Stimulated activated CD4-positive, alpha-beta T cell treated with anti-CD3 and anti-CD28 coated beads, Interleukin-1b, Interleukin-23, amount 100 ng/mL, for 24 hours (primary cell): ENCODE data around the gene EPM2A.
"Not testable (repeated sequence)": the region's sequence is repeated elsewhere in the genome, so short reads cannot be mapped to it uniquely, and the experiment has no call there.

Experiments
- DNase-seq, 4 experiments: peaks; one replicate each; pipeline ENCODE4 v3.0.0-alpha.2; 2020; ENCODE audit warnings: low read depth in 4 of 4, low spot score in 1 of 4

The EPM2A gene

DNA sequence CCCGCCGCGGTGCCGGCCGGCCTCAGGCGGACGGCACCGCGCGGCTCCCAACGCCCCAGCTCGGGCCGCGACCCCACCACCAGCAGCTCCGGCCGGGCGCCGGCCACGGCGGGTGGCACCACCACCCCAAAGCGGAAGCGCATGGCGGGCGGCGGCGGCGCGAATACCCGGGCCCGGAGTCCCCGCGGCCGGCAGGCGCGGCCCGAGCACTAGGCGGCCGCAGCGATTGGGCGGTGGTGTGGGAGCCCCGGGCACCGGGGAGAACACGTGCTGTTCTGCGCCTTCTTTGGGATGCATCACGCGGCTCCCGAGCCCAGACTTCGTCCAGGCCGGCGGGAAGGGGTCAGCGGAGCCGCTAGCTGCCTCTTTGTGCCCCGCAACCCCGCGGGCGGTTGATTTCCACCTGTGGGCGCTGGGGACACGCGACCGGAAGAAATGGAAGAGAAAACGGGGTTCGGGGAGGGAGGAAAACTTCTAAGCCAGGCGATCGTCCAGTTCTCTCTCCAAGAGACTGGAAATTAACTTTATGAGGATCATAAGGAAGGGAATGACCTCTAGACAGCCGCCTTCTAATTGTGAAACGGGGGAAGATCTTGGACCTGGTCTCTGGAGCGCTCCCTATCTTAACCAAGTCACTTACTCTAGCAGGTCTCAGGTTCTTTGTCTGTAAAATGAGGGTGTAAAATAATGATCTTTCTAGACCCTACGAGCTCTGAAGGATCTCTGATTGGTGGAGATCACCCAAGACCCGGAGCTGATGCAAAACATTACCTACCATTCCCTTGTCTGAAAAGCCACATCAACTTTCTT lies at the start of gene EPM2A:
Gene EPM2A, minus strand, starts transcription at position 165 of the 810 bp plus-strand sequence. Its CDS starts 22 bp downstream, at position 143.
- peak; percentile 30 to 45 (median 39) for DNase-seq

DNA sequence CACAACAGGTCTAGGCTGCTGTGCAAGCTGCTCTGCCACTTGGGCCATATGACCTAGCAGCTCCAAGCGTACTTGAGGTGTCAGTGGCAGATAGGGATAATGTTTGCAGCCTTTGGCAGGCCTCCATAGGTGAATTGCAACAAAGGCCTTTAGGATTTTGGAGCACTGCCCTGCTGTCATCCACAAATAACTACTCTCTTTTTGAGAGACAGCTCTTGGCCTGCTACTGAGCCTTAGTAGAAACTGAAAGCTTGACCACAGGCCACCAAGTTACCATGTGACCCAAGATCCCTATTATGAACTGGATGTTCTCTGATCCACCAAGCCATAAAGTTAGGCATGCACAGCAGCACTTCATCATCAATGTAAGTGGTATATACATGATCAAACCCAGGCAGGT lies 49.4 kb upstream of the EPM2A start:
- no peak for DNase-seq

DNA sequence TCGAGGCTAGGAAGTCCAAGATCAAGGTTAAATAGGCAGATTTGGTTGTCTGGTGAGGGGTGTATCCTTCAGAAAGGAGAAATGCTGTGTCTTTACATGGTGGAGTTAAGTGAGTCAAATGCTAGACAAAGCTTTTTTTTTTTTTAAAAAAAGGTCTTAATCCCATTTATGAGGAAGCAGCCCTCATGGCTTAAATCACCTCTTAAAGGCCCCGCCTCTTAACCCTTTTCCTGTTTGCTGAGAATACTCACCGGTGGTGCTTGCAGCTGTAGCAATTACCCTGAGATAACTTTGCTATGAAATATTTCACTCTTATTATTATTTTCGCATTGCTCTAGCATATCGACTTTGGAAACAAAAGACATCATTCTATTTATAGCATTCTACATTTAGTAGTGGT lies 48.5 kb upstream of the EPM2A start:
- DNase-seq, result no peak

DNA sequence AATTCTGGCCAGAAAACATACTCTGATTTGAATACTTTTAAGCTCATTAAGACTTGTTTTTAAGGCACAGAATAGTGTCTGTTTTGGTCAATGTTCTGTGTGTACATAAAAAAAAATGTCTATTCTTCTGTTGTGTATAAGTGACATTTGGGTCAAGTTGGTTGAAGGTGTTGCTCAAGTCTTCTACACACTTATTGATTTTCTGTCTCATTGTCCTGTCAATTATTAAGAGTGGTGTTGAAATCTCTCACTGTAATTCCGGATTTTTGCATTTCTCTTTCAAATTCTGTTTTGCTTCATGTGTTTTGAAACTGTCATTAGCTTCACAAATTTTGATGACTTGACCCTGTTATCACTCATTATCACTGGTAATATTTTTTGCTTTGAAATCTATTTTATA lies 37.5 kb upstream of the EPM2A start:
- DNase-seq, result no peak

DNA sequence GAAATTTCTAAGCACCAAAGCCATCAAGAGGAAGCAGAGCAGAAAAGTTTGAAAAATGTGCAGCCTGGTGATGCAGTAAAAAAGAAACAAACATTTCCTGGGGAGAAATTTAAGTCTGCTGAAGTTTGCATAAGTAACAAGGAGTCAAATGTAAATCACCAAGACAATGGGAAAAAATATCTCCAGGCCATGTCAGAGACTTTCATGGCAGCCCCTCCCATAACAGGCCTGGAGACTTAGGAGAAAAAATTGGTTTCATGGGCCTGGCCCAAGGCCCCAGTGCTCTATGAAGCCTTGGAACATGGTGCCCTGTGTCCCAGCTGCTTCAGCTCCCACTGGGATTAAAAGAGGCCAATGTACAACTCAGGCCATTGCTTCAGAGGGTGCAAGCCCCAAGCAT lies 30.1 kb upstream of the EPM2A start:
- DNase-seq, result no peak

DNA sequence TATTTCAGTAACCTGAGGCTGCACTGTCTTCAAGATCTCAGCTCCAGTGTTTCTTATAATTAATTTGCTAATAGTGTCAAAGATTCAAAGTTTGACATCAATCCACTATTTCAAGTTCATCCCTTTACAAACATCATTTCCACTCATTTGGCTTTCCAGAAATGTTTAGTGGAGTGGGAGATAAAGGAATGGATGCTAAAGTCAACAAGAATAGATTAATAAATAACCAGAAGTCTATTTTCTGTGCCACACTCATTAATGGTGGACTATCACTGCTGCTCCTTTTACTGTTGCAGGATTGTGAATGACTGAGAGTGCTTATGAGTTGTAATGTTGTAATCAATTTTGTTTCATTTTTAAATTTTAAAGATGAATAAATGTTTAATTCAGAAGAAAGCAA lies 28.4 kb upstream of the EPM2A start:
- no peak for DNase-seq

DNA sequence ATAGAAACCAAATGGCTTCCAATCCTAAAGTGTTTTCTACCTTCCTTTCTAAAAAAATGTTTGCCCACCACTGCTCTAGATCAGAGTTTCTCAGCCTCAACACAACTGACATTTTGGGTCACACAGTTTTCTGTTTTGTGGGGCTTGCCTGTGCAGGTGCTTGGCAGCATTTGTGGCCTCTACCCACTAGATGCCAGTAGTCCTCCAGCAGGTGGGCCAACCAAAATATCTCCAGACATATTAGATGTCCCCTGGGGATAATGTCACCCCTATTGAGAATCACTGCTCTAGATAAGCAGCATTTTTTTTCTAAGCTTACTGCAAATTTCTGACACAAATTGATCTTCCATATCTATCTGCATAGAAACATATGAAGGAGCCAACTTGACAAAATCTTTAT lies 26.3 kb upstream of the EPM2A start:
- no peak for DNase-seq

DNA sequence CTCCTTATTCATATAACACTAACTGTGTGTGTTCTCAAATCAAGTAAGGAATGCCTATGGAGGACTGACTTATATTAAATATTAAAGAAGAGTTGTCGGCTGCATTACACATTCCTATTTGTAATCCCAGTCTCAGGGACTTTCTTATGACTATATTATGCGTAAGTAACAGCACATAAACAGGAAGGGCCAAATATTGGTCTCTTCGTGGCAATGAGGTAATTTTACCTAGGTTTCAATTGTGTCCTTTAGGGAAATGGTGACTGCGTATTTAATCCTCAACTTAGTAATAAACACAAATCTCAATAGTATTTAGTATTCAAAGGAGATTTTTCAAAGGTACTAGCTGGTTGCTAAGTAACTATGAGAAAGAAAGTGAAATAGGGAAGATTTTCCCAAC lies 22.8 kb upstream of the EPM2A start:
- no peak for DNase-seq

DNA sequence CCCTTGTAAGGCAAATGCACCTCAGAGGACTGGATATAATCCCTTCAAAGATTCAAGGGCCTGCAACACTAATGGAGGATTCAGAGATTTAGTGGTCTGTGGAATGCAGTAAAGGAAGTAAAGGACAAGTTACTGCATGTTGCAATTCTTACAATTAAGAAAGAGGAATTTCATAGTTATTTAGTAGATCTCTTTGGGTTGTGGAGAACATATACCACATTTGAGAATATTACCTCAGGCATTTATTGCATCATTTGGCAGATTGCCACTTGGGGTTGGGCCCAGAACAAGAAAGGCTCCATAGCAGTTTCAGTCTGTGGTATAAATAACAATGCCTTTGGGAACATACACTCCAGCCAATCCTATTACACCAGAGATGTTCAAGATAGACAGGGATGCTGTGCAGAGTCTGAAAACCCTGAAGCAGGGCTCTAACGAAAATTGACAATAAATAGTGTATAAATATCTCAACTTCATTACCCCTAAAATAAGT lies 20.9 kb upstream of the EPM2A start:
- DNase-seq, result no peak

DNA sequence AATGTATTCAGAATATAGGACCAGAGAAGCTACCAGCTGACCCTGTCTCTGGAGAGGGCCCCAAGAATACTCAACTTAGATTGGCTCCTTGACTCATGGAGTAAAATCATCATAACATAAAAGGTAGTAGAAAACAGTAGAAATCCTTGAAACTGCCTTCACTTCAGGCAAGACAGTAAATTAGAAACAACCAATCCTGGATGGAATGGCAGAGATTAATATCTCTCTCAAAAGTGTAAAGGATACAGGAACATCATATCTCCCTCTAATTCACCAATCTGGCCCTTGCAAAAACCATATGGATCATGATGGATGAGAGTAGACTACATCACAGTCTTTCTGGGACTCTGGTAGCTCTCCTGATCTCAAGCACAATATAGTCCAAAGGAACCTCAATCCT lies 20.4 kb upstream of the EPM2A start:
- no peak for DNase-seq

DNA sequence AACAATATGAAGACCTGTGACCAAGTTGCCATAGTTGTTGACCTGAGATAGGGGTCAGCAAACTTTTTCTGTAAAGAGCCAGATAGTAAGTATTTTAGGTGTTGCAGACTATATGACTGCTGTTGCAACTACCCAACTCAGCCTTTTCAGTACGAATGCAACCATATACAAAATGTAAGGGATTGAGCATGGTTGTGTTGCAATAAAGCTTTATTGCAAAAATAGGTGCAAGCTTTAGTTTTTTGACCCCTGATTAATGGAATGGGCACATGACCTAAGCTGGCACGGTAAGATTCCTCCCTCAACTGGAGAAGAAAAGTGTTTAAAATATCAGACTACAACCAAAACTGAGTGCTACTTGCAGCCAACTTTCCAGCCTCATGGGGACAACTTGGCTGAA lies 17.3 kb upstream of the EPM2A start:
- DNase-seq, result no peak

DNA sequence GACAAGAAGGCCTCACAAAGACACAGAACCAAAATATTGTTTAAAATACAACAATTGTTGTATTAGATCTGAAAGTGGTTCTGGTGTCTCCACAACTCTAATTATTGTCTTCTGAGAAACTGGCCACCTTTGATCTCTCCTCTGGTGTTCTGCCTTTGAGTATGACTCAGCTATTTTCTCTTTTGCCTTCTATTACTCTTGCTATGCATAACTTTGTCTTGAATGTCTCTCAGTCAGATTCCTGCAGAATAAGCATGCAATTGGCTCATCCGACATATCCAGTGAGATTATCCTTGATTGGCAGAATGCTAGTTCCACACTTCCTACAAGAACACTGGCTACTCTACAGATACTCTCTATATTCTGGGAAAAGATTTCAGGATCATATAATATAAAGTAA lies 14.3 kb upstream of the EPM2A start:
- DNase-seq, result no peak

DNA sequence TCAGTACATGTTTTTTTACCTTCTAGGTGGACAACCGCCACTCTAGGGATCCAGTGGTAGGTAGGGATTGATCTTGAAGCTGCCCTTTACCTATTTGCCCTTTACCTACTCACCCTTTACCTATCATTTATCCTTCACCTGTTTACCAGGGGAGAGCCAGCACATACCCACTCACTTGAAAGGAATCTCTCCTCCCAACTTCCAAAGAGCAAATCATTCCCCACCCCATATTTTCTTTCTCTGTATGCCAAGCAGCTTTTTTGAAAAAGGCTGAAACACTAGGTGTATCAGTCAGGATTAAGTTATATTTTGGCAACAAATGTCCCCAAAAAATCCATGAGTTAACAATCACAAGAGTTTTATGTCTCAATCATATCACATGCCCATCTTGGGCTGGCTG lies 10.5 kb upstream of the EPM2A start:
- DNase-seq, result no peak

DNA sequence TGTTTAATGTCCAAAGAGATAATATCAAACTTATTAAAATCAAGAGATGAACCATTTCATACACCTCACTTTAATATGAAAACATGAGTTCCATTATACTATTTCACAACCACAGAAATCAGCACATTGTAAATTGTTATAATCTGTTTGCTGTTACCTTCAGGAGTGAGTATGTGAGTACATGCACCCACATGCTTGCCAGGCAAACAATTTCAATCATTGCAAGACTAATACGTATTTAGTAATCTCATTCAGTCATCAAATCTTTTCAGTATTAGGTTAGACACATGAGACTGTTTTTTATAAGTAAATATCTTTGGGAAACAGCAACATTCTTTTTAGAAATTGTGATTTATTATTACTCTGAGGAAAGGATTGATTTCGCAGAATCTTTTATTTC lies 9.3 kb upstream of the EPM2A start:
- DNase-seq, result no peak

DNA sequence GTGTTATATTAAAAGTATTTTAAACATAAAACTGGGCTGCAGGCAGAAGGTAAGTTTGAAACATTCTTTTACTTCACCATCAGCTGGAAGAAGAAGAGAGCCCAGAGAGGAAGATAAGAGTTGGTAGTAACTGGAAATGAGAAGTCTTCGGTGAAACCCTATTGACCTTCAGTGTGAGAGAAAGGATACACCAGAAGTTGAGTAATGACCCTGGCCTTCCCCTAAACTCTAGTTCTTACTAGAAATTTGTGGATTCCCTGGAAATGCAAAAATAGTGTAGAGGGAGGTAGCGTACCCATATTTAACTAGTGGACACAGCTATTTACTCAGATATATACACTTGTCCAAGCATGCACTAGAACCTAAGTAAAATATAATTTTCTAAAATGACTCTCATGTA lies 8.0 kb upstream of the EPM2A start:
- DNase-seq, result no peak

DNA sequence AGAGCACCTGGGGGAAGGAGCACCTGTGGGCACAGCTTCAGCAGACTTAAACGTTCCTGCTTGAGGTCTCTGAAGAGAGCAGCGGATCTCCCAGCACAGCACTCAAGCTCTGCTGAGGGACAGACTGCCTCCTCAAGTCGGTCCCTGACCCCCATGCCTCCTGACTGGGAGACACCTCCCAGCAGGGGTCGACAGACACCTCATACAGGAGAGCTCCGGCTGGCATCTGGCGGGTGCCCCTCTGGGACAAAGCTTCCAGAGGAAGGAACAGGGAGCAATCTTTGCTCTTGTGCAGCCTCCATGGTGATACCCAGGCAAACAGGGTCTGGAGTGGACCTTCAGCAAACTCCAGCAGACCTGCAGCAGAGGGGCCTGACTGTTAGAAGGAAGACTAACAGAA lies 7.2 kb upstream of the EPM2A start:
- DNase-seq, result not testable (repeated sequence)

DNA sequence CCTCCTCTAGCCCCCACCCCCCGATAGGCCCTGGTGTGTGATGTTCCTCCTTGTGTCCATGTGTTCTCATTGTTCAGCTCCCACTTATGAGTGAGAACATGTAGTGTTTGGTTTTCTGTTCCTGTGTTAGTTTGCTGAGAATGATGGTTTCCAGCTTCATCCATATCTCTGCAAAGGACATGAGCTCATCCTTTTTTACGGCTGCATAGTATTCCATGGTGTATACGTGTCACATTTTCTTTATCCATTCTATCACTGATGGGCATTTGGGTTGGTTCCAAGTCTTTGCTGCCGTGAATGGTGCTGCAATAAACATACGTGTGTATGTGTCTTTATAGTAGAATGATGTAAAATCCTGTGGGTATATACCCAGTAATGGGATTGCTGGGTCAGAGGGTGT lies 4.4 kb upstream of the EPM2A start:
- DNase-seq, result not testable (repeated sequence)

DNA sequence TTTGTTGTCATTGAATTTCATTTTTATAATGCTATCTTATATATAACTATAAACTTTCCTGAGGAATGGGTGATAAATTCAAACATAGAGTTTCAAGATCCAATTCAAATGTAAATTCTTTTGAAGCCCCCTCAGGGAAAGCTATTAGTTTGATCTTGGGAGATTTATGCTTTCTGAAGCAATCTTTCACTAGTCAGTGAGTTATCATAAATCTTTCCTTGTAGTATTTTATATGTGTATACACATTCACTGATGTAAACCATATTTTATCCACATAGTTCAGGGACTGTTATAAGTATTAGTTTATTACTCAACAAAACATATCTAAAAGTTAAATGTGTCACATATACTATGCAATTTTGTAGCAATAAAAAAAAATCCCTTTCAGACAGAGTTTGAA lies 2.9 kb upstream of the EPM2A start:
- no peak for DNase-seq

DNA sequence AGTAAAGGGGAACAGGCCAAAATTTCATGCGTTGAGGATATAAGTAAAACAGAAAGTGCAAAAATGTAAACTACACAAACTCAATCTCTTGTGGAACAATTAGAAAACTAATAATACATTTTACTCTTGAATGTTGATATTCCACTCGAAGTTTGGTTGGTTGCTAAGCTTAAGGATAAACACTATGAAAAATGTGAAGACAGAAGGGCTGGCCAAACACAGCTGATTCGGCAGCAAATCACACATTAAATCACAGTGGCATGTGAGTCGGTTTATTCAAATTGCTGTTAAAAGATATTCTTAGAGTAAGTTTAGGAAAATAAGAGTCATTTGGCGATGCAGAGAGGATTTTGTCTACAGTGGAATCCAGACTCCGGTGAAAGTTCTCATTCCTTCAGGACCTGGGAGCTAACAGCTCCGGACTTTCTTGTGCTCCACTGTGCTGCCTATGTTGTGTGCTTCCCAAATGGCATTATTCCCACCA lies 1.4 kb upstream of the EPM2A start:
- no peak for DNase-seq

DNA sequence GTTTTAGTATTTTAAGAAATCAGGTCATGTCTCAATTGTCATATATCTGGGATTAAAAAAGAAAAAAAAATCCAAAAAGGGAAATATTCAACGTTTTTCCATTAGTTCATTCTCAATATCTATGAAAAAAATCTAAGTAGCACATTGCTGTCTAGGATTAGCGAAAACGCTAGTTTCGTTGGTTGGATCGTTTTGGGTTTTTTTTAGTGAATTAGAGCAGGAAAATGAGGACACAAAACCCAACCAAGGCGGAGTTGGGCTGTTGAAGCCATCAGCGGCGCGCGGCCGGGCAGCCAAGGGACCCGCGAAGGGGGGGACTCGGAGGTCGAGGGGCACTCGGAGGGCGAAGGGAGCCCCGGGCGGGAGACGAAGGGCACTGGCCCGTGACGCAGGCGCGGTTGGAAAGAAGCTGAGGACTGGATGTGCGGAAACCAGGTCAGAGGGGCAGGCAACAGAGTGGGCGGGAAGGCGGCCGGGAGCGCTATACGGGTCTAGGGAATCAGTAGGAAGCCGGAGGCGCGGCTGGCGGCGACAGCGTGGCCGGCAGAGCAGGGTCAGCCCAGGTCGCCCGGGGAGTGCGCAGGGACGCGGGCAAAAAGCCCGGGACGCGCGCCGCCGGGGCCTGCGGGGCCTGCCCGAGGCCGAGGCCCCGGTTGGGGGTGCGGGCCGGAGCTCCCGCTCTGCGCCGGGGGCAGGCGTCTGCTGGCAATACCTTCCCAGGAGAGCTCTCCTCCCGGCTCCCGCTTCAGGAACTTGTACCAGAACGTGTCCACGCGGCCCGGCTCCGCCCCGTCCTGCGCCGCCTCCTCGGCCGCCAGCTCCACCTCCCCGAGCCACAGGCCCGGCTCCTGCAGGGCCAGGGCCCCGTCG lies 599 bp downstream of the EPM2A start:
- peak; percentile 40 to 67 (median 58) for DNase-seq

DNA sequence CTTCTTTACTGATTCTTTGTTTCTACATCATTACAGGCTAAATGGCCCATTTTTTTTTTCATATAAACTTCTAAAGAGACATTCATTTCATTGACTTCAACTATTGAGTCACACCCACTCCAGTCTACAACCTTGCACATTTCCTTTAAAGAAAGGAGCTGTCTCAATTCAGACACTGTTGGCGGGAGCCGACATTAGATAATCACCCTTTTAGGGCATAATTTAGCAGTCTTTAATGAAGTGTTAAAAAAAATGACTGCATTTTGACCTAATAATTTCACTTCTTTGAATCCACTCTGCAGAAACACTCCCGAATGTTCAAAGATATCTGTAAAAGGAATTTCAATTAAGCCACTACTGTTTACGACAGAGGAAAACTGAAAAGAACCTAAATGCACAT lies 1.5 kb downstream of the EPM2A start:
- DNase-seq, result no peak

DNA sequence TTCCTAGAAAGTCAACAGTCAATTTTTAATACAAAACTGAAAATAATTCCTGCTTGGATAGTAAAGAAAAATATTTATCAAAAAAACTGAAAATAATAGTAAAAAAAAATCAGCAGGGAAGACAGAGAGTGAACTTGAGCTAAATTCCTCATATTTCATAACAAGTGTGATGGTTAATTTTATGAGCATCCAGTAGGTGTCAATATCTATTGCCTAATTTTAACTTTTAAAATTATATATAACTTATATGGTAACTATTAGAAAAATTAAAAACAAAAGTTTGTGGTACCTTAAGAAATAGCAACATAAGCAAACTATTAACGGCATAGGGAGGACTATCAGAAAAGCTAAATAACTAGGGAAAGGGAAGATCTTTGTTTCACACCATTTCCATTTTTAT lies 2.1 kb downstream of the EPM2A start:
- DNase-seq, result no peak
